ENCODE results near the gene PTCH2.
"Not testable (repeated sequence)": the region's sequence is repeated elsewhere in the genome, so short reads cannot be mapped to it uniquely, and the experiment has no call there.

The PTCH2 gene

GRCh38 chr1:44820328-44821239 lies 22.5 kb downstream of the PTCH2 start:
- DNase-seq (ENCODE audit: insufficient read length, low spot score) (no peak), FAIRE-seq (peak; percentile 26)

DNA sequence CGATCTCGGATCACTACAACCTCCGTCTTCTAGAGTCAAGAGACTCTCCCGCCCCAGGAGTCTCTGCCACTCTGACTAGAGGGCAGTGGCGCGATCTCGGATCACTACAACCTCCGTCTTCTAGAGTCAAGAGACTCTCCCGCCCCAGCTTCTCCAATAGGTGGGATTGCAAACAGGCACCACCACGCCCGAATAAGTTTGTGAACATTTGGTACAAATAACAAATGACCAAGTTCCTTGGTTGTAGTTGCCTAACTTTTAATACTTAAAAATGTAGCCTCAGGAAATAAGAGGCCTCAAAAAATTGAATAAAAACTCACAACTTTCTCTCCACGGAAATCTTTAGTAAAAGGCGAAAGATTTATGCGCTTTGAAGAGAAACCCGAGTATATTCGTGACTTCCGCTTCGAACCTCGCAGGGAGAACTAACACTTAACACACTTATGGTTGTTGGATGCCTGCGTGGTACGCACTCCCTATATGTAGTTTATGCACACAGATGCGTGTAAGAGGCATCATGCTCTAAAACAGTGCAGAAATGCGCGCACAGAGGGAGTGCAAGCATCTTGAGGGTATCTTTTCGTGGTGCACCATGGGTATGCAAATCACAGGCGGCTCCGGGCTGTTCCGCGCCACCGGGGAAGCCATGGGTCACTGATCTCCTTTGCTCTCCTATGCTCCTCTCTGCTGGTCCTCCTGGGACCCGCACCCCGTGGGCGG lies 23.3 kb downstream of the PTCH2 start:
- DNase-seq (ENCODE audit: insufficient read length, low spot score): peak; percentile 70
- peak; percentile 57 for FAIRE-seq

GRCh38 chr1:44819196-44819607 lies 23.9 kb downstream of the PTCH2 start:
- DNase-seq (ENCODE audit: insufficient read length, low spot score) (no peak), FAIRE-seq (no peak)

- DNase-seq (ENCODE audit: insufficient read length, low spot score) (no peak), FAIRE-seq (no peak)
Observed at GRCh38 chr1:44817771-44818495, 25.1 kb downstream of the PTCH2 start.

- no peak for DNase-seq (ENCODE audit: insufficient read length, low spot score)
- no peak for FAIRE-seq
Observed at GRCh38 chr1:44817307-44817706, 25.7 kb downstream of the PTCH2 start.

DNA sequence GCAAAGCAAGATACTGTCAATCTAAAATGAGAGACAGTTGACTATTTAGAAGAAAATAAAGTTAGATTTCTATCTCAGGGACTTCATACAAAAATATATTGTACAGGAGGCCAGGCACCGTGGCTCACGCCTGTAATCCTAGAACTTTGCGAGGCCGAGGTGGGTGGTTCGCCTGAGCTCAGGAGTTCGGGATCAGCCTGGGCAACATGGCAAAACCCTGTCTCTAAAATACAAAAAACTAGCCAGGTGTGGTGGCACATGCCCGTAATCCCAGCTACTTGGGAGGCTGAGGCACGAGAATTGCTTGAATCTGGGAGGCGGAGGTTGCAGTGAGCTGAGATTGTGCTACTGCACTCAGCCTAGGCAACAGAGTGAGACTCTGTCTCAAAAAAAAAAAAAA lies 27.1 kb downstream of the PTCH2 start:
- not testable (repeated sequence) for FAIRE-seq; DNase-seq (ENCODE audit: insufficient read length, low spot score)

DNA sequence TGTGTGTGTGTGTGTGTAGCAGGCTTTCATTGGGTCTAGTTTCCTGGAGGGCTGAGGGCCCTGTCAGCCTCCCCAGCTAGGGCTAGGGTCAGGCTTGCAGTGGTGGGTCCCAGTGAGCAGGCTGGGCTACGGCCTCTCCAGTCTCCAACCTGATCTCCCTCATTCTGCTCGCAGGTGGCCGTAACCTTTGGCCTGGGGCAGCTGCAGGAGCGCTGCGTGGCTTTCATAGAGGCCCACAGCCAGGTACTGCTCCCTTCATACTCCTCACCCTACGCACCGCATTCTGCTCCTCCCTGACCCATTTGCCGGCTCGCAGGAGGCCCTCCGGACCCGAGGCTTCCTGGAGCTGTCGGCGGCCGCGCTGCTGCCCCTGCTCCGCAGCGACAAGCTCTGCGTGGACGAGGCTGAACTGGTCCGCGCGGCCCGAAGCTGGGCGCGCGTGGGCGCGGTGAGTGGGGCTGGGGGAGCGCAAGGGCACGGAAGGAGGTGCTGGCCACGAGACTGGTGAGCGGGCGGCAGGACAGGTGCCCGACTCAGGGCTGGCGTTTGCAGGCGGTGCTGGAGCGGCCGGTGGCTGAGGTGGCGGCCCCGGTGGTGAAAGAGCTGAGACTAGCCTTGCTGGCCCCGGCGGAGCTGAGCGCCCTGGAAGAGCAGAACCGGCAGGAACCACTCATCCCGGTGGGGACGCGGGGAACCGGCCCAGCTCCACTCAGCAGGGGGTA lies 30.1 kb downstream of the PTCH2 start:
- DNase-seq (ENCODE audit: insufficient read length, low spot score) (no peak), FAIRE-seq (no peak)

DNA sequence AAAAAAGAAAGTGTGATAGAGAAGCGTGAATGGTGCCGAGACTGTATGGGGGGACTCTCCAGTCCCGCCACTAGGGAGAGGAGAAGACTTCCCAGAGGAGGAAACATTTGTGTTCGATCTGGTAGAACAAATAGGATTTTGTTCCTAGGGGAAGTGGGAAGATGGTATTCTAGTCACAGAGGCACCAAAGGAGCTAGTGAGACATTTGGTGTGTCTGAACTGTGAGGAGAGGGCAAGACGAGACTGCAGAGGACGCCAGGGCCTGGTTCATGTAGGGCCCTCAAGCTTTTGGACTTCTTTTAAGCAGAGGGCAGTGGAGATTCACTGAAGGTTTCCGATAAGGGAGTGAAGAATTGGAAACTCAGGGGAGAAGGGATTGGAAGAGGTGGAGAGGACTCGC lies 31.8 kb downstream of the PTCH2 start:
- DNase-seq (ENCODE audit: insufficient read length, low spot score) (no peak), FAIRE-seq (no peak)

GRCh38 chr1:44810762-44811105 lies 32.3 kb downstream of the PTCH2 start:
- FAIRE-seq; DNase-seq (ENCODE audit: insufficient read length, low spot score): not testable (repeated sequence)

GRCh38 chr1:44810101-44810761 lies 32.8 kb downstream of the PTCH2 start:
- FAIRE-seq (no peak), DNase-seq (ENCODE audit: insufficient read length, low spot score) (no peak)

- DNase-seq (ENCODE audit: insufficient read length, low spot score): no peak
- no peak for FAIRE-seq
Observed at GRCh38 chr1:44808938-44809917, 33.8 kb downstream of the PTCH2 start.

GRCh38 chr1:44808063-44808937 lies 34.8 kb downstream of the PTCH2 start, which contains the start of gene BTBD19:
TSS of gene BTBD19 (plus strand) at chr1:44808523. CDS start at chr1:44808821, 298 bp downstream.
- peak; percentile 72 for DNase-seq (ENCODE audit: insufficient read length, low spot score)
- FAIRE-seq: no peak

GRCh38 chr1:44807364-44808062 lies 35.5 kb downstream of the PTCH2 start:
- FAIRE-seq (peak; percentile 92), DNase-seq (ENCODE audit: insufficient read length, low spot score) (peak; percentile 83)

- no peak for DNase-seq (ENCODE audit: insufficient read length, low spot score)
- no peak for FAIRE-seq
Observed at GRCh38 chr1:44806704-44807363, 36.2 kb downstream of the PTCH2 start, which contains the start of gene DYNLT4. TSS of gene DYNLT4 (minus strand) at chr1:44807351. CDS start at chr1:44806668, 683 bp downstream.

DNA sequence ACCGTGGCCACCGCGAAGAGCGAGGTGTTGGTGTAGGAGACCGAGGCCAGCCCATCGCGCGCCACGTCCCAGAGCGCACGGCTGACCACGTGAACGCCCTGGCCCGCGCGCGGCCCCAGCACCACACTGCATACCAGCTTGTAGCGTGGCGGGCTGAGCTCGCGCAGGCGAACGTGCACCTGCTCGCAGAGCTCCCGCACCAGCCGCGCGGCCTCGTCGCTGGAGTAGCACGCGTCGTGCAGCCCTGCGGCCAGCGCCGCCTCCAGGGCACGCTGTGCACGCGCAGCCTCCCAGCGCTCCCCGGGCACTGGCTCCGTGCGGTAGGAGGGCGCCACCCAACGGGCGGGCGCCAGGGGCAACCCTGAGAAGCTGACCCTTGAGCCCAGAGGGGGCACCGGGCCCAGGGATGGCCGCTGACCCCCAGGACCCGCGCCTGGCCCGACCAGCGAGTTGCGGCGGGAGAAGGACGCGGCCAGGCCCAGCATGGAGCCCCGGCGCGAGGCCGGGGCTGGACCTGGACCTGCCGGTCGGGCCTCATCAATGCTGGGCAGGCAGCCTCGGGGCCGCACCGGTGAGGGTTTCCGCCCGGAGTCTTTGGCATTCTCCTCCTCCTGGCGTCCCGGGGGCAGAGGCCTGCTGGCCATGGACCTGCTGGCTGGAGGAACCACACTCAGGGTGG lies 36.9 kb downstream of the PTCH2 start:
- FAIRE-seq: no peak
- no peak for DNase-seq (ENCODE audit: insufficient read length, low spot score)

All from HTR-8/SVneo (cell line).